PC-9 (cell line): ENCODE measurements around the gene FNDC4. TPM values are rescaled to one million over a fixed set of nuclear protein-coding genes. Genes with fewer than 3 reads are reported as not detected.

Source experiments
- BruUV-seq: library from RNA; stranded (reverse); fragments of 400-500 nt; replicated peaks from 2 replicates; lab custom pipeline; 2021; lab: Mats Ljungman, UMichigan
- CTCF ChIA-PET: fragments of 300-600 bp; sonication (Branson Sonifier 250); formaldehyde crosslinking; loops from one replicate; lab custom pipeline; 2022; ENCODE audit warnings: antibody characterized with exemption; lab: Charles Lee
- POLR2A ChIA-PET: fragments of 300-600 bp; sonication (Branson Sonifier 250); formaldehyde crosslinking; loops from one replicate; lab custom pipeline; 2022; ENCODE audit warnings: antibody characterized with exemption; ENCODE audit not compliant: unreplicated experiment; lab: Charles Lee
- DNase-seq, 2 experiments: peaks; one replicate each; pipeline versions ENCODE4 v3.0.0 to v3.0.0-alpha.2; 2015 to 2022; ENCODE audit warnings: mixed read lengths in 1 of 2
- H2AFZ ChIP-seq: fragments of 200-600 bp; sonication (generic); 2 replicates; pipeline ENCODE4 v1.8.1; 2017; ENCODE audit warnings: antibody characterized with exemption
- H3F3A ChIP-seq: fragments of 200-600 bp; sonication (generic); 2 replicates; pipeline ENCODE4 v1.8.1; 2017; ENCODE audit warnings: antibody characterized with exemption, mild to moderate bottlenecking, low read depth; ENCODE audit not compliant: insufficient read depth
- H3K27ac ChIP-seq: fragments of 200-600 bp; sonication (generic); 2 replicates; pipeline ENCODE4 v1.6.1; 2016; ENCODE audit warnings: mixed run types
- H3K27me3 ChIP-seq: fragments of 200-600 bp; sonication (generic); 2 replicates; pipeline ENCODE4 v1.6.1; 2016; ENCODE audit warnings: low read depth, mixed run types; ENCODE audit not compliant: insufficient read depth
- H3K36me3 ChIP-seq: fragments of 200-600 bp; sonication (generic); 2 replicates; pipeline ENCODE4 v1.6.1; 2016; ENCODE audit warnings: low read depth, mixed run types
- H3K4me1 ChIP-seq: fragments of 200-600 bp; sonication (generic); replicated peaks from 2 replicates; pipeline ENCODE4 v1.6.1; 2016; ENCODE audit warnings: mixed run types; ENCODE audit not compliant: insufficient read depth
- H3K4me2 ChIP-seq: fragments of 200-600 bp; sonication (generic); 2 replicates; pipeline ENCODE4 v1.6.1; 2017; ENCODE audit warnings: mixed run types
- H3K4me3 ChIP-seq: fragments of 200-600 bp; sonication (generic); 2 replicates; pipeline ENCODE4 v1.6.1; 2016; ENCODE audit warnings: mixed run types
- H3K79me2 ChIP-seq: fragments of 200-600 bp; sonication (generic); 2 replicates; pipeline ENCODE4 v1.6.1; 2017; ENCODE audit warnings: low read depth, mixed run types
- H3K9me2 ChIP-seq: fragments of 200-600 bp; sonication (generic); 2 replicates; pipeline ENCODE4 v1.8.1; 2017; ENCODE audit warnings: mild to moderate bottlenecking; ENCODE audit not compliant: insufficient read depth
- H3K9me3 ChIP-seq: fragments of 200-600 bp; sonication (generic); 2 replicates; pipeline ENCODE4 v1.8.1; 2016; ENCODE audit warnings: low read depth; ENCODE audit not compliant: insufficient read depth
- H4K20me1 ChIP-seq: fragments of 200-600 bp; sonication (generic); 2 replicates; pipeline ENCODE4 v1.8.1; 2017; ENCODE audit not compliant: insufficient read depth
- CTCF ChIP-seq: fragments of 200-600 bp; sonication (generic); conservative IDR thresholded peaks from 2 replicates; pipeline ENCODE4 v1.6.1; 2017; ENCODE audit warnings: mixed run types, antibody characterized with exemption, mild to moderate bottlenecking, moderate library complexity
- EZH2 ChIP-seq: fragments of 200-600 bp; sonication (generic); IDR thresholded peaks from 2 replicates; pipeline ENCODE4 v1.8.0; 2017; ENCODE audit warnings: antibody characterized with exemption, low read depth
- intact Hi-C: fragments of 100-400 bp; cut with micrococcal nuclease; formaldehyde crosslinking; loops from one replicate; pipeline ENCODE4 v1.10.0; 2022; ENCODE audit not compliant: unreplicated experiment
- total RNA-seq: library from RNA; stranded (reverse); gene quantifications from 2 replicates; pipeline ENCODE4 v1.2.3, GENCODE V29; 2021

FNDC4 gene
- total RNA-seq, 1 experiment from 2014 or later: 5.3 TPM

- TF ChIP-seq EZH2: no peak
- no peak for TF ChIP-seq CTCF
- ChIA-PET POLR2A (no interaction called here), CTCF (no interaction called here)
- no peaks in the 10 kb centered on the region; the same call in 1 of the 2 replicates for H3K36me3 ChIP-seq
- H3K4me3 ChIP-seq: no peak overlapping the region
- H3K4me1 ChIP-seq: peaks cover 12% of the 10 kb centered on the region
- H3F3A ChIP-seq: peaks cover 15% of the 10 kb centered on the region
- no peak for DNase-seq
- H2AFZ ChIP-seq: no peak overlapping the region
- BruUV-seq: no TSS peak
- no peaks in the 10 kb centered on the region for H4K20me1 ChIP-seq
- H3K9me3 ChIP-seq: no peaks in the 10 kb centered on the region
- H3K79me2 ChIP-seq: 0 out of 2 replicates have a peak, but pooled peaks cover 8% of the 10 kb centered on the region
- H3K27ac ChIP-seq: no peak overlapping the region
- intact Hi-C loops: no loop called here
- no peaks in the 10 kb centered on the region for H3K27me3 ChIP-seq
- no peak overlapping the region for H3K4me2 ChIP-seq
- no peaks in the 10 kb centered on the region for H3K9me2 ChIP-seq
Observed at GRCh38 chr2:27485496-27485895, 9.5 kb downstream of the FNDC4 start.

GRCh38 chr2:27471961-27472360 lies 23.0 kb downstream of the FNDC4 start:
- H3K4me3 ChIP-seq: no peak overlapping the region
- no peak overlapping the region for H2AFZ ChIP-seq
- intact Hi-C loops: no loop called here
- DNase-seq: no peak
- H3K4me2 ChIP-seq: no peak overlapping the region
- no TSS peak for BruUV-seq
- H3K9me3 ChIP-seq: no peaks in the 10 kb centered on the region
- TF ChIP-seq EZH2: no peak
- TF ChIP-seq CTCF: no peak
- H3K36me3 ChIP-seq: peaks cover 22% of the 10 kb centered on the region; the same call in 1 of the 2 replicates
- H4K20me1 ChIP-seq: no peaks in the 10 kb centered on the region
- H3K79me2 ChIP-seq: no peaks in the 10 kb centered on the region
- CTCF ChIA-PET: no interaction called here
- no peak overlapping the region for H3K27ac ChIP-seq
- POLR2A ChIA-PET: no interaction called here
- no peaks in the 10 kb centered on the region for H3K4me1 ChIP-seq
- no peaks in the 10 kb centered on the region; the same call in none of the 2 replicates for H3F3A ChIP-seq
- no peaks in the 10 kb centered on the region for H3K9me2 ChIP-seq
- H3K27me3 ChIP-seq: no peaks in the 10 kb centered on the region

- POLR2A ChIA-PET: no interaction called here
- Histone ChIP-seq H3K27me3 (no peaks in the 10 kb centered on the region), H3K36me3 (0 out of 2 replicates have a peak, but pooled peaks cover 5% of the 10 kb centered on the region), H3F3A (no peaks in the 10 kb centered on the region), H2AFZ (no peak overlapping the region), H4K20me1 (no peaks in the 10 kb centered on the region), H3K79me2 (no peaks in the 10 kb centered on the region), H3K4me2 (no peak overlapping the region), H3K4me3 (no peak overlapping the region), H3K27ac (no peak overlapping the region), H3K9me2 (no peaks in the 10 kb centered on the region), H3K9me3 (no peaks in the 10 kb centered on the region), H3K4me1 (no peaks in the 10 kb centered on the region)
- intact Hi-C loops: no loop called here
- BruUV-seq: no TSS peak
- CTCF ChIA-PET: no interaction called here
- TF ChIP-seq CTCF (no peak), EZH2 (no peak)
- no peak for DNase-seq
Observed at GRCh38 chr2:27464443-27464842, 30.6 kb downstream of the FNDC4 start.
